GM12878 (cell line): ENCODE data around the gene ASIC2. TPM values are rescaled to one million over a fixed set of nuclear protein-coding genes. Genes with fewer than 3 reads are reported as not detected.

ENCODE experiments used
- ATAC-seq: fragments of 200-7000 bp; cut with Tn5 transposase; 3 replicates; pipeline ENCODE4 v1.9.1; 2020; ENCODE audit warnings: mild to moderate bottlenecking, moderate library complexity
- BruUV-seq: library from RNA; stranded (reverse); fragments of 400-500 nt; replicated peaks from 2 replicates; lab custom pipeline; 2021; lab: Mats Ljungman, UMichigan
- CTCF ChIA-PET: fragments of 300-600 bp; sonication (Branson Sonifier 250); formaldehyde crosslinking; extraction: SDS; loops from one replicate; lab custom pipeline; 2021; ENCODE audit warnings: inconsistent platforms; lab: Yijun Ruan, JAX
- POLR2A ChIA-PET: fragments of 350-600 bp; formaldehyde crosslinking; extraction: SDS; loops from one replicate; lab custom pipeline; 2021; ENCODE audit warnings: inconsistent platforms; lab: Charles Lee
- RAD21 ChIA-PET: fragments of 300-600 bp; sonication (Branson Sonifier 250); formaldehyde crosslinking; loops from one replicate; lab custom pipeline; 2023; ENCODE audit warnings: antibody characterized with exemption; ENCODE audit not compliant: unreplicated experiment; lab: Charles Lee
- SMC1A ChIA-PET: fragments of 300-600 bp; sonication (Branson Sonifier 250); formaldehyde crosslinking; loops from one replicate; lab custom pipeline; 2023; ENCODE audit not compliant: unreplicated experiment, uncharacterized antibody; lab: Charles Lee
- DNase-seq: peaks from one replicate; pipeline ENCODE4 v3.0.0-alpha.2; 2011; ENCODE audit warnings: low read depth, low spot score
- FAIRE-seq: peaks from 3 replicates; lab custom pipeline; 2011; peaks lifted over from hg19 to GRCh38; lab: Jason Lieb, UNC
- H2AFZ ChIP-seq: 2 replicates; pipeline ENCODE4 v1.6.0; 2011; ENCODE audit warnings: low read depth, low read length, control low read depth; ENCODE audit not compliant: control insufficient read depth
- H3K27ac ChIP-seq: 2 replicates; pipeline ENCODE4 v1.5.1; 2011; ENCODE audit warnings: control low read depth; ENCODE audit not compliant: control insufficient read depth, insufficient read depth
- H3K27me3 ChIP-seq, 2 experiments: replicated peaks in 1 of 2; 2 replicates each; pipeline versions ENCODE4 v1.6.0 to v1.6.1; 2011; ENCODE audit warnings: low read length in 1 of 2; ENCODE audit not compliant: control insufficient read depth in 2 of 2, insufficient read depth in 2 of 2
- H3K36me3 ChIP-seq, 2 experiments: 2 replicates each; pipeline ENCODE4 v1.5.1; 2011; ENCODE audit warnings: low read length in 1 of 2; ENCODE audit not compliant: control insufficient read depth in 2 of 2, insufficient read depth in 2 of 2
- H3K4me1 ChIP-seq: 2 replicates; pipeline ENCODE4 v1.6.1; 2011; ENCODE audit warnings: mild to moderate bottlenecking, low read length, moderate library complexity, mixed read lengths; ENCODE audit not compliant: control insufficient read depth, insufficient read depth
- H3K4me2 ChIP-seq: 2 replicates; pipeline ENCODE4 v1.6.0; 2011; ENCODE audit warnings: control low read depth; ENCODE audit not compliant: control insufficient read depth, insufficient read depth
- H3K4me3 ChIP-seq: fragments of 200-600 bp; sonication (generic); 2 replicates; pipeline ENCODE4 v1.5.1; 2016
- H3K79me2 ChIP-seq: 2 replicates; pipeline ENCODE4 v1.6.0; 2011; ENCODE audit warnings: low read length; ENCODE audit not compliant: control insufficient read depth, insufficient read depth
- H3K9ac ChIP-seq: 2 replicates; pipeline ENCODE4 v1.8.0; 2011; ENCODE audit warnings: low read length, control low read depth, mixed read lengths; ENCODE audit not compliant: control insufficient read depth, insufficient read depth
- H3K9me3 ChIP-seq: replicated peaks from 3 replicates; pipeline ENCODE4 v1.5.1; 2011; ENCODE audit warnings: mild to moderate bottlenecking, low read length; ENCODE audit not compliant: control insufficient read depth, insufficient read depth
- H4K20me1 ChIP-seq: 2 replicates; pipeline ENCODE4 v1.6.0; 2011; ENCODE audit not compliant: control insufficient read depth, insufficient read depth
- CREM ChIP-seq: IDR thresholded peaks from 2 replicates; pipeline ENCODE4 v1.6.1; 2014; ENCODE audit warnings: antibody characterized with exemption, low read depth
- CUX1 ChIP-seq: IDR thresholded peaks from 2 replicates; pipeline ENCODE4 v1.6.1; 2012; ENCODE audit warnings: improper control_type of control experiment, low read depth, low read length; ENCODE audit not compliant: insufficient replicate concordance
- IRF5 ChIP-seq: fragments of 450-650 bp; IDR thresholded peaks from 2 replicates; pipeline ENCODE4 v1.6.1; 2017; ENCODE audit warnings: borderline replicate concordance
- SMAD5 ChIP-seq: IDR thresholded peaks from 2 replicates; pipeline ENCODE4 v1.6.1; 2016; ENCODE audit warnings: antibody characterized with exemption, low read depth
- ZNF384 ChIP-seq: IDR thresholded peaks from 2 replicates; pipeline ENCODE4 v1.6.1; 2012; ENCODE audit warnings: low read depth, mild to moderate bottlenecking, low read length, improper control_type of control experiment, borderline replicate concordance
- WGBS: methylation state at CpG from one replicate; pipeline ENCODE4 v1.1.6; 2016; ENCODE audit warnings: low lambda C conversion rate; ENCODE audit not compliant: insufficient replicate concordance, insufficient coverage; ENCODE audit errors: missing lambda C conversion rate; 5-methylcytosine and 5-hydroxymethylcytosine counted together
- in situ Hi-C: fragments of 300-500 bp; cut with MboI; formaldehyde crosslinking; loops from 9 replicates; pipeline ENCODE4 v1.14.3; 2018; ENCODE audit warnings: mixed read lengths
- intact Hi-C: fragments of 100-400 bp; cut with micrococcal nuclease; formaldehyde crosslinking; loops from one replicate; pipeline ENCODE4 v1.14.2; 2022; ENCODE audit not compliant: unreplicated experiment
- polyA plus RNA-seq, 11 experiments: library from polyadenylated mRNA; depleted of rRNA in 4 of 11; unstranded in 6 of 11; stranded (reverse) in 5 of 11; fragments of >200 nt; fragmentation: Nextera tagmentation in 4 of 11; fragmentation: Illumina TruSeq in 1 of 11; extraction: Ambion mirVana in 4 of 11; extraction: Trizol in 1 of 11; gene quantifications; 1 replicate in 1 of 11; 2 replicates in 10 of 11; pipeline versions ENCODE4 v1.2.1 to v1.2.3, GENCODE V29; 2011 to 2016; ENCODE audit warnings: inconsistent platforms in 2 of 11, missing spikeins in 2 of 11, low read depth in 1 of 11
- total RNA-seq, 4 experiments: library from RNA; depleted of rRNA in 3 of 4; stranded (reverse); fragments of >200 nt in 3 of 4; fragmentation: Illumina TruSeq in 1 of 4; extraction: Trizol in 1 of 4; gene quantifications; 2 replicates each; pipeline versions ENCODE4 v1.2.1 to v1.2.3, GENCODE V29; 2013 to 2021

The ASIC2 gene
- total and polyA plus RNA-seq, 10 of the 15 experiments (the other 5 are each of a cell fraction or from before 2014, with no cell fraction given) = not detected

- no peaks in the 10 kb centered on the region for H3K27me3 ChIP-seq
- FAIRE-seq (no peak), ATAC-seq (no peak), DNase-seq (no peak)
- SMC1A ChIA-PET = no interaction called here
- no TSS peak for BruUV-seq
- H3K79me2 ChIP-seq = no peaks in the 10 kb centered on the region
- TF ChIP-seq IRF5 = no peak
- WGBS = 19% methylated on average over 10 of the region's 10 CpGs
- no peaks in the 10 kb centered on the region for H4K20me1 ChIP-seq
- no peaks in the 10 kb centered on the region for H3K4me1 ChIP-seq
- POLR2A ChIA-PET = interaction anchor here (0.6 kb wide), 1 partner anchor 203 kb away, joined by 3 read pairs; no protein-coding TSS in a partner anchor
- in situ Hi-C loops = no loop called here
- RAD21 ChIA-PET = interaction anchor here (1.6 kb wide), 1 partner anchor 9 kb away, joined by 3 read pairs; no protein-coding TSS in a partner anchor
- no peak overlapping the region for H3K4me2 ChIP-seq
- no peaks in the 10 kb centered on the region for H3K9me3 ChIP-seq
- CTCF ChIA-PET = no interaction called here
- H3K27ac ChIP-seq = no peak overlapping the region
- H3K9ac ChIP-seq = no peak overlapping the region
- no peaks in the 10 kb centered on the region for H3K36me3 ChIP-seq
- H3K4me3 ChIP-seq = no peak overlapping the region
- intact Hi-C loops = no loop called here
- no peak overlapping the region for H2AFZ ChIP-seq
These were observed 90.1 kb downstream of the ASIC2 start for GRCh38 chr17:33202796-33203495.

- no peak for FAIRE-seq
- Histone ChIP-seq H3K36me3 (no peaks in the 10 kb centered on the region), H3K79me2 (no peaks in the 10 kb centered on the region), H2AFZ (no peak overlapping the region), H3K27ac (no peak overlapping the region), H3K27me3 (no peaks in the 10 kb centered on the region), H3K4me1 (no peaks in the 10 kb centered on the region), H3K9me3 (no peaks in the 10 kb centered on the region), H4K20me1 (no peaks in the 10 kb centered on the region), H3K4me2 (no peak overlapping the region), H3K9ac (no peak overlapping the region), H3K4me3 (no peak overlapping the region)
- intact Hi-C loops = no loop called here
- in situ Hi-C loops = no loop called here
- RAD21 ChIA-PET = interaction anchor here (0.7 to 1.6 kb wide), 2 partner anchors 10 to 259 kb away, joined by 3 read pairs; no protein-coding TSS in a partner anchor
- ATAC-seq = no peak
- SMC1A ChIA-PET = no interaction called here
- no peak for DNase-seq
- no TSS peak for BruUV-seq
- CTCF ChIA-PET = interaction anchor here (0.7 kb wide), 1 partner anchor 577 kb away, joined by 5 read pairs; no protein-coding TSS in a partner anchor
- WGBS = 48% methylated on average over 7 of the region's 7 CpGs
- POLR2A ChIA-PET = interaction anchor here (0.6 kb wide), 1 partner anchor 204 kb away, joined by 3 read pairs; no protein-coding TSS in a partner anchor
- TF ChIP-seq CREM (no peak), SMAD5 (no peak), CUX1 (no peak), IRF5 (no peak), ZNF384 (no peak)
These were observed 91.1 kb downstream of the ASIC2 start for GRCh38 chr17:33202021-33202420.
